Transverse colon (tissue), 4 donors: ENCODE data around the gene NCOR1. TPM values are rescaled to one million over a fixed set of nuclear protein-coding genes. Genes with fewer than 3 reads are reported as not detected.

Experiments
- DNase-seq: peaks from one replicate; pipeline ENCODE4 v3.0.0-alpha.2; 2019
- H3K27ac ChIP-seq, 4 donors: fragments of 200-600 bp; sonication (generic); 2 replicates each; pipeline ENCODE4 v1.5.1; 2016 to 2018; ENCODE audit warnings: inconsistent platforms in 4 of 4
- H3K27me3 ChIP-seq: fragments of 200-600 bp; sonication (generic); 2 replicates; pipeline ENCODE4 v1.5.1; 2017; ENCODE audit warnings: inconsistent platforms
- H3K36me3 ChIP-seq, 4 donors: fragments of 200-600 bp; sonication (generic); 2 replicates each; pipeline ENCODE4 v1.5.1; 2017 to 2019; ENCODE audit warnings: inconsistent platforms in 4 of 4
- H3K4me1 ChIP-seq, 4 donors: fragments of 200-600 bp; sonication (generic); 2 replicates each; pipeline ENCODE4 v1.5.1; 2017 to 2020; ENCODE audit warnings: inconsistent platforms in 4 of 4
- H3K4me3 ChIP-seq, 4 donors: fragments of 200-600 bp; sonication (generic); 1 replicate in 1 of 4; 2 replicates in 3 of 4; pipeline versions ENCODE4 v1.5.1 to v1.6.1; 2017 to 2019; ENCODE audit warnings: inconsistent platforms in 4 of 4
- H3K9me3 ChIP-seq, 2 donors: fragments of 200-600 bp; sonication (generic); 2 replicates each; pipeline ENCODE4 v1.5.1; 2017 to 2019; ENCODE audit warnings: inconsistent platforms in 2 of 2
- CTCF ChIP-seq, 5 experiments: fragments of 200-600 bp in 3 of 5; fragments of 450-650 bp in 2 of 5; sonication (generic) in 3 of 5; IDR thresholded peaks; 1 replicate in 2 of 5; 2 replicates in 3 of 5; pipeline ENCODE4 v1.5.1; 2016 to 2017; ENCODE audit warnings: antibody characterized with exemption in 5 of 5, inconsistent platforms in 3 of 5, mild to moderate bottlenecking in 2 of 5, moderate library complexity in 1 of 5
- EP300 ChIP-seq: sonication (generic); formaldehyde crosslinking; IDR thresholded peaks from one replicate; pipeline ENCODE4 v1.6.1; 2017; ENCODE audit warnings: antibody characterized with exemption, low read depth
- POLR2A ChIP-seq: fragments of 450-650 bp; IDR thresholded peaks from one replicate; pipeline ENCODE4 v1.6.1; 2016; ENCODE audit warnings: antibody characterized with exemption, mild to moderate bottlenecking, moderate library complexity
- POLR2AphosphoS5 ChIP-seq, 3 donors: sonication (generic); formaldehyde crosslinking; IDR thresholded peaks; one replicate each; pipeline ENCODE4 v1.6.1; 2016; ENCODE audit warnings: antibody characterized with exemption in 3 of 3
- WGBS, 2 donors: methylation state at CpG; one replicate each; pipeline ENCODE4 v1.1.5; 2018; ENCODE audit warnings: low coverage in 1 of 2; 5-methylcytosine and 5-hydroxymethylcytosine counted together
- in situ Hi-C, 4 donors: fragments of 200-750 bp; cut with MboI; loops; one replicate each; pipeline versions ENCODE4 v1.15.0 to v1.15.1; 2017; ENCODE audit warnings: low sequenced_read_pairs in 3 of 4, low pct_ligation_motif_present in 1 of 4, low pct_unique_long_range_greater_than_20kb in 1 of 4
- intact Hi-C: fragments of 100-400 bp; cut with DNase I; formaldehyde crosslinking; loops from one replicate; pipeline ENCODE4 v1.15.1; 2023; ENCODE audit warnings: low total_unique reads
- total RNA-seq, 4 donors: library from RNA; depleted of rRNA; stranded (reverse); fragments of >200 nt; gene quantifications; one replicate each; pipeline ENCODE4 v1.1.0, GENCODE V29; 2016

Gene NCOR1
- total RNA-seq, 4 donors from 2014 or later, result 267 to 519 (median 376) TPM

DNA sequence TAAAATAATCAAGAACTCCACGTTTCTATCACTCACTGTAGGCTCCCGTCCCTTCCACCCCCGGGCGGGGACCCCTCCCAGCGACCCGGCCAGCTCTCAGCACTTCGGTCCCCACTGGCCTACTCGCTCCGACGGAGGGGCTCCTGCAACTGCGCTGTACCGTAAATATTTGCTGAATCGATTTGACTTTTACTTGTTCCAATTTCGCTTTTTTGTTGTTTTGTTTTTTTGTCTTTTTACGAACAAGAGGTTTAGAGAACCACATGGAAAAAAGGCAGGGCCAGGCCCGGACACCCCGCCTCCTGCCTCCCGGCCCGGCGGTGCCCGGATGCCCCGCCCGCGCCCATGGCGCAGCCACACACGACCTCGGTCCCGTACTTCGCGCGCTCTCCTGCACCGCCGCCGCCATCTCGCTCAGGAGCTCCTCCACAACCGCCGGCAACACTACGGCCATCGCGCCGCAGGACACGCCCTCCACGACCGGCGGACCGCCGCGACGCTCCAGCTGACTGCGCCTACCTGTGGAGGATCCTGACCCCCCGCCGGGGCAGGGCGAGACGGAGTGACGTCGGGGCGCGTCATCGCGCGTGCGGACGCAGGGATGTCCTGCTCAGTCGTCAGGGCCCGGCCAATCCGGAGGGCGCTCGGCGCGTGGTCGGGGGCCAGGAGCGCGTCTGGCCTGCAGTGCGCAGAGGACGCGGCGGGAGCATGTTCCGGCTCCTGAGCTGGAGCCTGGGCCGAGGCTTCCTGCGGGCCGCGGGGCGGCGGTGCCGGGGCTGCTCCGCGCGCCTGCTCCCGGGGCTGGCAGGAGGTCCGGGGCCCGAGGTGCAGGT, 216.0 kb downstream of the NCOR1 start, which contains the start of the genes TTC19 and ZSWIM7:
Gene TTC19 (plus strand): TSS at position 684 of the 833 bp plus-strand sequence. CDS start 25 bp downstream, at position 709.
Gene ZSWIM7 (minus strand): TSS at position 564 of the 833 bp plus-strand sequence. CDS start 110 bp downstream, at position 454.
- Histone ChIP-seq H3K27me3 (no peaks in the 10 kb centered on the region), H3K27ac (peak within 1 kb of the TSS; percentile 89 to 97 (median 96)), H3K36me3 (peaks cover 0 to 26% (median 14%) of the 10 kb centered on the region in 4 donors), H3K4me3 (peak within 1 kb of the TSS; percentile 64 to 74 (median 68)), H3K9me3 (no peaks in the 10 kb centered on the region), H3K4me1 (peaks cover 8 to 32% (median 14%) of the 10 kb centered on the region in 4 donors)
- 0% methylated on average over 2 to 91 of the region's 91 CpGs for WGBS, 2 donors
- in situ Hi-C loops (loop anchor here in 2 of 4 donors (10.0 kb wide), 1 partner anchor 55 kb away; the partner anchor contains the start of gene ADORA2B (in 2 of the 2)), intact Hi-C loops (no loop called here)
- peak; percentile 98 to 99 (median 99) for TF ChIP-seq POLR2AphosphoS5 (IDR thresholded peaks at IDR 0.05)
- TF ChIP-seq POLR2A, result peak; percentile 94
- peak in 2 of 5 experiments; percentile 4 to 51 for TF ChIP-seq CTCF (IDR thresholded peaks at IDR 0.05)
- peak; percentile 73 for TF ChIP-seq EP300
- peak; percentile 99 for DNase-seq

DNA sequence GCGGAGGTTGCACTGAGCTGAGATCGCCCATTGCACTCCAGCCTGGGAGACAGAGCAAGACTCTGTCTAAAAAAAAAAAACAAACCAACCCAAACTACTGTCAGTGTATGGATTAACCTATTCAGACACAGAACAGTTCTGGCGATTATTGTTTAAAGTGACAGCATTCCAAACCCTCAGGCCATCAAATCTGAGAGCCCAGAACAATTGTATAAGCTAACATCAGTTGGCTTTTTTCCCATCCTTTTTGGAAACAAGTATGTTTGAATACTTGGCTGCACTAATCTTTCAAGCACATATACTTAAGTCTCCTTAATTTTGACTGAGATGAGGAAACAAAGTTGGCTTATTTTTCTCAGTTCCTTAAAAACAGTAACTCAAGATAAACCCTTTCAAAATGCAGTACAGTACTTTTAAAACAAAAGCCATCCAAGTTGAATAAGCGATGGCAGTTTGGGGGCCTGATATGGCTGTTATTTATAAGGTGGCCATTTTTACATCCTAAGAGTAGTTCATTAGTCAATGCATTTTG, 217.2 kb downstream of the NCOR1 start:
- H3K36me3 ChIP-seq, result peaks cover 0 to 16% (median 6%) of the 10 kb centered on the region in 4 donors
- H3K4me1 ChIP-seq, result peaks cover 8 to 32% (median 14%) of the 10 kb centered on the region in 4 donors
- no peak for DNase-seq
- H3K27me3 ChIP-seq, result no peaks in the 10 kb centered on the region
- 70 to 72% methylated on average over 4 of the region's 4 CpGs for WGBS, 2 donors
- H3K9me3 ChIP-seq, result no peaks in the 10 kb centered on the region
- no peak overlapping the region for H3K4me3 ChIP-seq
- H3K27ac ChIP-seq, result peak overlapping the region; percentile 89 to 97 (median 96)
- in situ Hi-C loops (loop anchor here in 2 of 4 donors (10.0 kb wide), 1 partner anchor 53 kb away; the partner anchor contains the start of gene ADORA2B (in 2 of the 2)), intact Hi-C loops (no loop called here)
- TF ChIP-seq CTCF (IDR thresholded peaks at IDR 0.05) (no peak), EP300 (no peak), POLR2AphosphoS5 (IDR thresholded peaks at IDR 0.05) (no peak), POLR2A (no peak)

DNA sequence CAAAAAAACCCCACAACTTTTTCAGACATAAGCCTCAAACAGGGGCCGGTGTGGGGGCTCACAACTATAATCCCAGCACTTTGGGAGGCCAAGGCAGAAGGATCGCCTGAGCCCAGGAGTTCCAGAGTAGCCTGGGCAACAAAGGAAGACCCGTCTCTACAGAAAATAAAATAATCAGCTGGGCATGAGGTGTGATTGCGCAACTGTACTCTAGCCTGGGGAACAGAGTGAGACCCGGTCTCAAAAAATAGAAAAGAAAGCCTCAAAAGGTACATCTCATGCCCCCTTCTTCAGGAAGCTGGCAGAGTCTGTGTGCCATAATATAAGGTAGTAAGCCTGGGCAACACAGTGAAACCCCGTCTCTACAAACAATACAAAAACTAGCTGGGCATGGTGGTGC, 219.0 kb downstream of the NCOR1 start:
- Histone ChIP-seq H3K27me3 (no peaks in the 10 kb centered on the region), H3K9me3 (no peaks in the 10 kb centered on the region), H3K4me3 (no peak overlapping the region), H3K36me3 (peaks cover 0 to 3% (median 0%) of the 10 kb centered on the region in 4 donors), H3K4me1 (peaks cover 8 to 32% (median 19%) of the 10 kb centered on the region in 4 donors), H3K27ac (no peak overlapping the region)
- no peak for DNase-seq
- intact Hi-C loops, result no loop called here
- WGBS, 2 donors, result 74 to 89% methylated on average over 5 to 6 of the region's 6 CpGs
- TF ChIP-seq POLR2AphosphoS5 (IDR thresholded peaks at IDR 0.05) (no peak), CTCF (IDR thresholded peaks at IDR 0.05) (no peak), POLR2A (no peak), EP300 (no peak)
- in situ Hi-C loops, result loop anchor here in 2 of 4 donors (10.0 kb wide), 1 partner anchor 52 kb away; the partner anchor contains the start of gene ADORA2B (in 2 of the 2)
